HepG2 (cell line): ENCODE data around the gene MYBPC2. TPM values are rescaled to one million over a fixed set of nuclear protein-coding genes. Genes with fewer than 3 reads are reported as not detected.

Experiments used
- ADNP ChIP-seq: sonication (generic); formaldehyde crosslinking; IDR thresholded peaks from 2 replicates; pipeline ENCODE4 v1.4.0; 2020; ENCODE audit warnings: missing genetic modification reagents
- ATAD3A ChIP-seq: sonication (generic); formaldehyde crosslinking; IDR thresholded peaks from 2 replicates; pipeline ENCODE4 v1.4.0; 2020; ENCODE audit warnings: missing genetic modification reagents
- CHD4 ChIP-seq: fragments of 200-600 bp; sonication (generic); IDR thresholded peaks from 2 replicates; pipeline ENCODE4 v1.7.0; 2017; ENCODE audit warnings: mild to moderate bottlenecking, low read length, borderline replicate concordance
- GMEB1 ChIP-seq: sonication (generic); formaldehyde crosslinking; IDR thresholded peaks from 2 replicates; pipeline ENCODE4 v1.5.1; 2020; ENCODE audit warnings: missing genetic modification reagents, mild to moderate bottlenecking, borderline replicate concordance
- HIC2 ChIP-seq: sonication (generic); formaldehyde crosslinking; IDR thresholded peaks from 2 replicates; pipeline ENCODE4 v1.9.0; 2022; ENCODE audit warnings: low read depth, missing genetic modification reagents
- ISL2 ChIP-seq: sonication (generic); formaldehyde crosslinking; IDR thresholded peaks from 2 replicates; pipeline ENCODE4 v1.5.0; 2020; ENCODE audit warnings: missing genetic modification reagents
- MAF1 ChIP-seq: sonication (generic); formaldehyde crosslinking; IDR thresholded peaks from 2 replicates; pipeline ENCODE4 v1.5.0; 2020; ENCODE audit warnings: missing genetic modification reagents, borderline replicate concordance
- MTA1 ChIP-seq: sonication (generic); formaldehyde crosslinking; IDR thresholded peaks from 2 replicates; pipeline ENCODE4 v1.4.0; 2020; ENCODE audit warnings: missing genetic modification reagents, mild to moderate bottlenecking, borderline replicate concordance
- MTF2 ChIP-seq: sonication (generic); formaldehyde crosslinking; IDR thresholded peaks from 2 replicates; pipeline ENCODE4 v1.5.0; 2020; ENCODE audit warnings: missing genetic modification reagents, borderline replicate concordance
- NFYB ChIP-seq: sonication (generic); formaldehyde crosslinking; IDR thresholded peaks from 2 replicates; pipeline ENCODE4 v1.4.0; 2020; ENCODE audit warnings: missing genetic modification reagents
- NKX3-1 ChIP-seq: sonication (generic); formaldehyde crosslinking; IDR thresholded peaks from 2 replicates; pipeline ENCODE4 v1.5.0; 2020; ENCODE audit warnings: missing genetic modification reagents
- NR2C2 ChIP-seq: sonication (generic); formaldehyde crosslinking; IDR thresholded peaks from 2 replicates; pipeline ENCODE4 v1.4.0; 2020; ENCODE audit warnings: missing genetic modification reagents, mild to moderate bottlenecking, moderate library complexity, borderline replicate concordance
- RBFOX2 ChIP-seq: fragments of 200-400 bp; formaldehyde crosslinking; IDR thresholded peaks from 2 replicates; pipeline ENCODE4 v1.6.1; 2017; ENCODE audit warnings: low read depth, mild to moderate bottlenecking, low read length
- ZBTB21 ChIP-seq: sonication (generic); formaldehyde crosslinking; IDR thresholded peaks from 2 replicates; pipeline ENCODE4 v1.4.0; 2020; ENCODE audit warnings: missing genetic modification reagents
- ZKSCAN8 ChIP-seq: IDR thresholded peaks from 2 replicates; pipeline ENCODE4 v1.6.1; 2016; ENCODE audit warnings: borderline replicate concordance, missing genetic modification reagents, missing compliant biosample characterization
- ZNF550 ChIP-seq: sonication (generic); formaldehyde crosslinking; IDR thresholded peaks from 2 replicates; pipeline ENCODE4 v1.4.0; 2020; ENCODE audit warnings: mild to moderate bottlenecking, missing genetic modification reagents, borderline replicate concordance
- ZNF574 ChIP-seq: sonication (generic); formaldehyde crosslinking; IDR thresholded peaks from 2 replicates; pipeline ENCODE4 v1.4.0; 2020; ENCODE audit warnings: missing genetic modification reagents
- ZNF589 ChIP-seq: sonication (generic); formaldehyde crosslinking; conservative IDR thresholded peaks from 2 replicates; pipeline ENCODE4 v1.8.0; 2022; ENCODE audit warnings: mild to moderate bottlenecking, moderate library complexity, missing genetic modification reagents
- ZNF678 ChIP-seq: sonication (generic); formaldehyde crosslinking; IDR thresholded peaks from 2 replicates; pipeline ENCODE4 v1.4.0; 2020; ENCODE audit warnings: mild to moderate bottlenecking, missing genetic modification reagents
- ZNF790 ChIP-seq: sonication (generic); formaldehyde crosslinking; IDR thresholded peaks from 2 replicates; pipeline ENCODE4 v1.8.0; 2022; ENCODE audit warnings: missing genetic modification reagents, mild to moderate bottlenecking, borderline replicate concordance
- ZNF878 ChIP-seq: sonication (generic); formaldehyde crosslinking; IDR thresholded peaks from 2 replicates; pipeline ENCODE4 v1.8.1; 2023; ENCODE audit warnings: mild to moderate bottlenecking, missing genetic modification reagents, moderate library complexity
- polyA plus RNA-seq, 8 experiments: library from polyadenylated mRNA; depleted of rRNA in 3 of 8; stranded (reverse) in 7 of 8; unstranded in 1 of 8; fragments of >200 nt; fragmentation: Illumina TruSeq in 4 of 8; extraction: Trizol in 4 of 8; gene quantifications; 2 replicates each; pipeline versions ENCODE4 v1.2.1 to v1.2.3, GENCODE V29; 2011 to 2016; ENCODE audit warnings: low read depth in 4 of 8, missing spikeins in 1 of 8, mixed read lengths in 1 of 8; ENCODE audit not compliant: insufficient read depth in 1 of 8
- total RNA-seq, 5 experiments: library from RNA; depleted of rRNA; stranded (reverse); fragments of >200 nt; fragmentation: Illumina TruSeq; extraction: Trizol; gene quantifications; 2 replicates each; pipeline ENCODE4 v1.2.3, GENCODE V29; 2016; ENCODE audit warnings: low read depth in 1 of 5
- TF ChIP-seq, protein P1 (sequence below): sonication (generic); formaldehyde crosslinking; IDR thresholded peaks from 2 replicates; pipeline ENCODE4 v1.8.0; 2022; ENCODE audit warnings: low read depth, missing genetic modification reagents

The MYBPC2 gene
- total and polyA plus RNA-seq, 2 of the 13 experiments (the other 11 are each of a cell fraction or from before 2014, with no cell fraction given), result not detected

DNA sequence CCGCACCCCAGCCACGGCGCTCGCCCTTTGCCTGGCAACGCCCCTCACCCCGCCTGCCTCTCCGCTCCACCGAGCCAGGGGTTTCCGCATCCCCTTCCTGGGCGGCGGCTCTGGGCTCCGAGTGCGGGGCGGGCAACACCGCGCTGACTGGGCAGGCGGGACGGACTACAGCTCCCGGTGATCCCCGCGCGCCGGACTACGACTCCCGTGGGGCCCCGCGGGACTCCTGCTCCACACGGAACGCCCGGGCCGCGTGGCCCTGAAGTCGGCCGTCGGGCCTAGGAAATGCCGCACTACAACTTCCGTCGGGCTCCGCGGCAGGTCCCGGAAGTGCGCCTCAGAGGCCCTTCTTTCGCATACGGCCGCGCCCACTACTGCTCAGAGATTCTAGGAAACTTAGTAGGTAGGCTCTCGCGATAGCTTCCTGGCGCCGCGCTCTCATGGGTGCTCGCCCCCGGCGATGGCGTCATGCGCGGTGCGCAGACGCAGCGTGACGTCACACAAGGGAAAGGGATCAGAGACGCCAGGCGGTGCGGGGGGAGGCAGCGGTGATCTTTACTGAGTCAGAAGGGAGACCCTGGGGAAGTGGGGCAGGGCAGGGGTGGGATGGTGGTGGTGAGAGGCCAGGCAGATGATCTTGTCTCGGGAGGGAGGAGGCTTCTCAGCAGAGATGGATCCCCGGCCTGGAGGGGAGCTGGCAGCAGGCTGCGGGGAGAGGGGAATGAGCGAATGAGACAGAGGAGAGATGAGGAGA is 78.6 kb downstream of the MYBPC2 start, which contains the start of gene JOSD2 (continued):
- TF ChIP-seq ZKSCAN8 (CRISPR knock-in tag), result no peak
- TF ChIP-seq ZNF678, result no peak
- no peak for TF ChIP-seq ADNP (CRISPR knock-in tag)
- TF ChIP-seq ZBTB21 (CRISPR knock-in tag), result peak; percentile 99
- no peak for TF ChIP-seq ATAD3A
- no peak for TF ChIP-seq HIC2 (CRISPR knock-in tag)
- TF ChIP-seq ZNF790 (CRISPR knock-in tag), result 0 out of 2 replicates have a peak, but pooled peaks have one; percentile 32
- TF ChIP-seq ISL2 (CRISPR knock-in tag), result no peak
- TF ChIP-seq CHD4, result no peak
- TF ChIP-seq MTF2 (CRISPR knock-in tag), result no peak
- no peak for TF ChIP-seq ZNF550
- no peak for TF ChIP-seq MAF1 (CRISPR knock-in tag)
- peak; percentile 55 for TF ChIP-seq NFYB
- peak; percentile 68; the same call in 1 of the 2 replicates for TF ChIP-seq NR2C2 (CRISPR knock-in tag)
- peak; percentile 76 for TF ChIP-seq RBFOX2
- no peak for TF ChIP-seq NKX3-1 (CRISPR knock-in tag)
- TF ChIP-seq GMEB1, result peak; percentile 72; the same call in 1 of the 2 replicates
- TF ChIP-seq ZNF878 (CRISPR knock-in tag), result no peak
- TF ChIP-seq ZNF574 (CRISPR knock-in tag), result peak; percentile 84
- peak; percentile 26; the same call in 1 of the 2 replicates for TF ChIP-seq MTA1 (CRISPR knock-in tag)
- TF ChIP-seq ZNF589 (CRISPR knock-in tag), result no peak
- TF ChIP-seq, protein P1, sequence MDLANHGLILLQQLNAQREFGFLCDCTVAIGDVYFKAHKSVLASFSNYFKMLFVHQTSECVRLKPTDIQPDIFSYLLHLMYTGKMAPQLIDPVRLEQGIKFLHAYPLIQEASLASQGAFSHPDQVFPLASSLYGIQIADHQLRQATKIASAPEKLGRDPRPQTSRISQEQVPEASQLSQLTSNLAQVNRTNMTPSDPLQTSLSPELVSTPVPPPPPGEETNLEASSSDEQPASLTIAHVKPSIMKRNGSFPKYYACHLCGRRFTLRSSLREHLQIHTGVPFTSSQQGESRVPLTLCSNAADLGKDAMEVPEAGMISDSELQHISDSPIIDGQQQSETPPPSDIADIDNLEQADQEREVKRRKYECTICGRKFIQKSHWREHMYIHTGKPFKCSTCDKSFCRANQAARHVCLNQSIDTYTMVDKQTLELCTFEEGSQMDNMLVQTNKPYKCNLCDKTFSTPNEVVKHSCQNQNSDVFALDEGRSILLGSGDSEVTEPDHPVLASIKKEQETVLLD (CRISPR knock-in tag), result no peak; the same call in 1 of the 2 replicates
